Liver (tissue), 9 donors: ENCODE measurements around the gene OR2W3. TPM values are rescaled to one million over a fixed set of nuclear protein-coding genes. Genes with fewer than 3 reads are reported as not detected.
A peak's percentile ranks its signal among the peaks of the same experiment; 100 is the strongest.
"Not testable (repeated sequence)": the region's sequence is repeated elsewhere in the genome, so short reads cannot be mapped to it uniquely, and the experiment has no call there.

Experiments used
- DNase-seq: peaks from one replicate; pipeline ENCODE4 v3.0.0-alpha.2; 2017; ENCODE audit warnings: low spot score
- H3K27ac ChIP-seq, 2 donors: one replicate each; pipeline ENCODE4 v1.7.0; 2013; ENCODE audit warnings: inconsistent platforms in 2 of 2, low read length in 2 of 2, control low read depth in 1 of 2, low read depth in 1 of 2, mild to moderate bottlenecking in 1 of 2
- H3K27me3 ChIP-seq, 4 donors: one replicate each; pipeline versions ENCODE4 v1.6.1 to v1.7.0; 2013; ENCODE audit warnings: low read length in 3 of 4, inconsistent platforms in 1 of 4, mild to moderate bottlenecking in 1 of 4, moderate library complexity in 1 of 4; ENCODE audit not compliant: control insufficient read depth in 4 of 4, insufficient read depth in 4 of 4
- H3K36me3 ChIP-seq, 4 donors: one replicate each; pipeline versions ENCODE4 v1.6.1 to v1.7.0; 2013; ENCODE audit warnings: low read length in 3 of 4, mild to moderate bottlenecking in 3 of 4, low read depth in 1 of 4, moderate library complexity in 1 of 4; ENCODE audit not compliant: control insufficient read depth in 4 of 4, insufficient read depth in 3 of 4
- H3K4me1 ChIP-seq, 4 donors: one replicate each; pipeline versions ENCODE4 v1.6.1 to v1.7.0; 2013; ENCODE audit warnings: low read length in 3 of 4, mild to moderate bottlenecking in 3 of 4, moderate library complexity in 1 of 4; ENCODE audit not compliant: control insufficient read depth in 4 of 4, insufficient read depth in 4 of 4
- H3K4me3 ChIP-seq, 3 donors: one replicate each; pipeline versions ENCODE4 v1.6.1 to v1.7.0; 2013; ENCODE audit warnings: low read length in 3 of 3, control low read depth in 1 of 3, low read depth in 1 of 3, mild to moderate bottlenecking in 1 of 3
- H3K9ac ChIP-seq, 2 donors: one replicate each; pipeline ENCODE4 v1.7.0; 2013; ENCODE audit warnings: low read length in 2 of 2, mild to moderate bottlenecking in 2 of 2, moderate library complexity in 2 of 2, control low read depth in 1 of 2, low read depth in 1 of 2
- H3K9me3 ChIP-seq, 4 donors: one replicate each; pipeline versions ENCODE4 v1.6.1 to v1.7.0; 2013; ENCODE audit warnings: low read length in 3 of 4; ENCODE audit not compliant: control insufficient read depth in 4 of 4
- EGR1 ChIP-seq, 2 donors: IDR thresholded peaks; 2 replicates each; pipeline ENCODE4 v1.6.1; 2016 to 2018; ENCODE audit warnings: antibody characterized with exemption in 2 of 2, low read depth in 2 of 2
- FOXA1 ChIP-seq: IDR thresholded peaks from 2 replicates; pipeline ENCODE4 v1.6.1; 2016; ENCODE audit warnings: antibody characterized with exemption
- FOXA2 ChIP-seq: IDR thresholded peaks from 2 replicates; pipeline ENCODE4 v1.6.1; 2016; ENCODE audit warnings: antibody characterized with exemption
- GABPA ChIP-seq, 2 donors: IDR thresholded peaks in 1 of 2; conservative IDR thresholded peaks in 1 of 2; 2 replicates each; pipeline ENCODE4 v1.6.1; 2016; ENCODE audit warnings: antibody characterized with exemption in 2 of 2, mild to moderate bottlenecking in 1 of 2, moderate library complexity in 1 of 2
- HNF4G ChIP-seq: IDR thresholded peaks from 2 replicates; pipeline ENCODE4 v1.6.1; 2016; ENCODE audit warnings: antibody characterized with exemption
- JUND ChIP-seq, 2 donors: IDR thresholded peaks; 2 replicates each; pipeline ENCODE4 v1.6.1; 2016; ENCODE audit warnings: antibody characterized with exemption in 2 of 2
- MAX ChIP-seq: IDR thresholded peaks from 2 replicates; pipeline ENCODE4 v1.6.1; 2016; ENCODE audit warnings: antibody characterized with exemption
- NR2F2 ChIP-seq: IDR thresholded peaks from 2 replicates; pipeline ENCODE4 v1.6.1; 2016; ENCODE audit warnings: antibody characterized with exemption
- RAD21 ChIP-seq, 2 donors: IDR thresholded peaks; 2 replicates each; pipeline ENCODE4 v1.6.1; 2016; ENCODE audit warnings: antibody characterized with exemption in 2 of 2, mild to moderate bottlenecking in 2 of 2
- RXRA ChIP-seq, 2 donors: IDR thresholded peaks; 2 replicates each; pipeline ENCODE4 v1.6.1; 2017 to 2018; ENCODE audit warnings: antibody characterized with exemption in 2 of 2, mild to moderate bottlenecking in 1 of 2
- SP1 ChIP-seq: IDR thresholded peaks from 2 replicates; pipeline ENCODE4 v1.6.1; 2018; ENCODE audit warnings: antibody characterized with exemption, mild to moderate bottlenecking
- TAF1 ChIP-seq: conservative IDR thresholded peaks from 2 replicates; pipeline ENCODE4 v1.6.1; 2016; ENCODE audit warnings: antibody characterized with exemption, mild to moderate bottlenecking
- YY1 ChIP-seq: IDR thresholded peaks from 2 replicates; pipeline ENCODE4 v1.6.1; 2016; ENCODE audit warnings: antibody characterized with exemption, mild to moderate bottlenecking
- WGBS: extraction: QIAGEN DNeasy Blood & Tissue Kit; methylation state at CpG from one replicate; pipeline ENCODE4 v1.1.7; 2013; 5-methylcytosine and 5-hydroxymethylcytosine counted together
- polyA plus RNA-seq, 2 donors: library from polyadenylated mRNA; stranded (reverse) in 1 of 2; unstranded in 1 of 2; fragments of 200-250 nt in 1 of 2; fragments of >200 nt in 1 of 2; fragmentation: Nextera tagmentation in 1 of 2; extraction: Ambion mirVana in 1 of 2; gene quantifications; one replicate each; pipeline versions ENCODE4 v1.2.1 to v1.2.3, GENCODE V29; 2013 to 2015
- total RNA-seq, 2 donors: library from RNA; depleted of rRNA; stranded (reverse); fragments of >200 nt; gene quantifications; one replicate each; pipeline ENCODE4 v1.2.3, GENCODE V29; 2014
- TF ChIP-seq, protein P1 (sequence below): IDR thresholded peaks from 2 replicates; pipeline ENCODE4 v1.6.1; 2016; ENCODE audit warnings: antibody characterized with exemption, mild to moderate bottlenecking
- TF ChIP-seq, protein P2 (sequence below): fragments of 150-350 bp; IDR thresholded peaks from 2 replicates; pipeline ENCODE4 v1.5.1; 2017; ENCODE audit warnings: improper control_type of control experiment, low read depth, low read length; ENCODE audit not compliant: missing input control
- donor health status: healthy.
- donor health status: healthy.
- donor health status: healthy.
- donor health status: healthy.
- donor health status: healthy.

Gene OR2W3
- total and polyA plus RNA-seq, 4 donors: 13.4 TPM; not detected in 3

GRCh38 chr1:247936415-247936814 is 41.0 kb downstream of the OR2W3 start:
- TF ChIP-seq EGR1 (IDR thresholded peaks at IDR 0.05; ENCODE audit: low read depth in 2 of 2): no peak
- TF ChIP-seq, protein P1, sequence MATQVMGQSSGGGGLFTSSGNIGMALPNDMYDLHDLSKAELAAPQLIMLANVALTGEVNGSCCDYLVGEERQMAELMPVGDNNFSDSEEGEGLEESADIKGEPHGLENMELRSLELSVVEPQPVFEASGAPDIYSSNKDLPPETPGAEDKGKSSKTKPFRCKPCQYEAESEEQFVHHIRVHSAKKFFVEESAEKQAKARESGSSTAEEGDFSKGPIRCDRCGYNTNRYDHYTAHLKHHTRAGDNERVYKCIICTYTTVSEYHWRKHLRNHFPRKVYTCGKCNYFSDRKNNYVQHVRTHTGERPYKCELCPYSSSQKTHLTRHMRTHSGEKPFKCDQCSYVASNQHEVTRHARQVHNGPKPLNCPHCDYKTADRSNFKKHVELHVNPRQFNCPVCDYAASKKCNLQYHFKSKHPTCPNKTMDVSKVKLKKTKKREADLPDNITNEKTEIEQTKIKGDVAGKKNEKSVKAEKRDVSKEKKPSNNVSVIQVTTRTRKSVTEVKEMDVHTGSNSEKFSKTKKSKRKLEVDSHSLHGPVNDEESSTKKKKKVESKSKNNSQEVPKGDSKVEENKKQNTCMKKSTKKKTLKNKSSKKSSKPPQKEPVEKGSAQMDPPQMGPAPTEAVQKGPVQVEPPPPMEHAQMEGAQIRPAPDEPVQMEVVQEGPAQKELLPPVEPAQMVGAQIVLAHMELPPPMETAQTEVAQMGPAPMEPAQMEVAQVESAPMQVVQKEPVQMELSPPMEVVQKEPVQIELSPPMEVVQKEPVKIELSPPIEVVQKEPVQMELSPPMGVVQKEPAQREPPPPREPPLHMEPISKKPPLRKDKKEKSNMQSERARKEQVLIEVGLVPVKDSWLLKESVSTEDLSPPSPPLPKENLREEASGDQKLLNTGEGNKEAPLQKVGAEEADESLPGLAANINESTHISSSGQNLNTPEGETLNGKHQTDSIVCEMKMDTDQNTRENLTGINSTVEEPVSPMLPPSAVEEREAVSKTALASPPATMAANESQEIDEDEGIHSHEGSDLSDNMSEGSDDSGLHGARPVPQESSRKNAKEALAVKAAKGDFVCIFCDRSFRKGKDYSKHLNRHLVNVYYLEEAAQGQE: no peak
- no peak for TF ChIP-seq RXRA (IDR thresholded peaks at IDR 0.05)
- no peak for TF ChIP-seq TAF1
- no peaks in the 10 kb centered on the region for H3K4me1 ChIP-seq
- no peaks in the 10 kb centered on the region for H3K27me3 ChIP-seq
- peaks cover 0 to 10% (median 0%) of the 10 kb centered on the region in 4 donors for H3K9me3 ChIP-seq
- no peak overlapping the region for H3K4me3 ChIP-seq
- DNase-seq: no peak
- 92% methylated on average over 18 of the region's 18 CpGs for WGBS
- no peak overlapping the region for H3K9ac ChIP-seq
- no peaks in the 10 kb centered on the region for H3K36me3 ChIP-seq
- no peak overlapping the region for H3K27ac ChIP-seq

GRCh38 chr1:247936965-247937734 is 41.8 kb downstream of the OR2W3 start:
- not testable (repeated sequence) for H3K27ac ChIP-seq, H3K9ac ChIP-seq, H3K9me3 ChIP-seq, H3K36me3 ChIP-seq, H3K27me3 ChIP-seq, H3K4me1 ChIP-seq
- WGBS: 22% methylated on average over 44 of the region's 44 CpGs
- peak overlapping the region in 2 of 3 donors; percentile 18 to 20 for H3K4me3 ChIP-seq
- peak in 1 of 2 donors; percentile 70 for TF ChIP-seq RAD21 (IDR thresholded peaks at IDR 0.05)
- TF ChIP-seq, protein P2, sequence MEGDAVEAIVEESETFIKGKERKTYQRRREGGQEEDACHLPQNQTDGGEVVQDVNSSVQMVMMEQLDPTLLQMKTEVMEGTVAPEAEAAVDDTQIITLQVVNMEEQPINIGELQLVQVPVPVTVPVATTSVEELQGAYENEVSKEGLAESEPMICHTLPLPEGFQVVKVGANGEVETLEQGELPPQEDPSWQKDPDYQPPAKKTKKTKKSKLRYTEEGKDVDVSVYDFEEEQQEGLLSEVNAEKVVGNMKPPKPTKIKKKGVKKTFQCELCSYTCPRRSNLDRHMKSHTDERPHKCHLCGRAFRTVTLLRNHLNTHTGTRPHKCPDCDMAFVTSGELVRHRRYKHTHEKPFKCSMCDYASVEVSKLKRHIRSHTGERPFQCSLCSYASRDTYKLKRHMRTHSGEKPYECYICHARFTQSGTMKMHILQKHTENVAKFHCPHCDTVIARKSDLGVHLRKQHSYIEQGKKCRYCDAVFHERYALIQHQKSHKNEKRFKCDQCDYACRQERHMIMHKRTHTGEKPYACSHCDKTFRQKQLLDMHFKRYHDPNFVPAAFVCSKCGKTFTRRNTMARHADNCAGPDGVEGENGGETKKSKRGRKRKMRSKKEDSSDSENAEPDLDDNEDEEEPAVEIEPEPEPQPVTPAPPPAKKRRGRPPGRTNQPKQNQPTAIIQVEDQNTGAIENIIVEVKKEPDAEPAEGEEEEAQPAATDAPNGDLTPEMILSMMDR: peak; percentile 33
- DNase-seq: peak; percentile 95

GRCh38 chr1:247942624-247943023 is 47.2 kb downstream of the OR2W3 start:
- Histone ChIP-seq H3K9me3 (peaks cover 0 to 2% (median 0%) of the 10 kb centered on the region in 4 donors), H3K4me1 (no peaks in the 10 kb centered on the region), H3K9ac (no peak overlapping the region), H3K27ac (no peak overlapping the region), H3K4me3 (no peak overlapping the region), H3K36me3 (no peaks in the 10 kb centered on the region), H3K27me3 (no peaks in the 10 kb centered on the region)
- WGBS: 73% methylated on average over 6 of the region's 6 CpGs
- TF ChIP-seq MAX (no peak), JUND (IDR thresholded peaks at IDR 0.05) (no peak), FOXA2 (no peak), RAD21 (IDR thresholded peaks at IDR 0.05) (no peak), YY1 (no peak), EGR1 (IDR thresholded peaks at IDR 0.05; ENCODE audit: low read depth in 2 of 2) (no peak), FOXA1 (no peak), RXRA (IDR thresholded peaks at IDR 0.05) (no peak), GABPA (IDR thresholded peaks at IDR 0.05 in 1 of 2, conservative IDR thresholded peaks at IDR 0.05 in 1 of 2) (no peak), NR2F2 (no peak), SP1 (no peak), HNF4G (no peak), TAF1 (no peak)
- TF ChIP-seq, protein P1: no peak
- TF ChIP-seq, protein P2: no peak
- DNase-seq: no peak
